ENCODE data around the gene C19orf38.
"Not testable (repeated sequence)": the region's sequence is repeated elsewhere in the genome, so short reads cannot be mapped to it uniquely, and the experiment has no call there.

Gene C19orf38

GRCh38 chr19:10877608-10878007 lies 29.4 kb downstream of the C19orf38 start:
- not testable (repeated sequence) for DNase-seq

GRCh38 chr19:10878253-10878652 lies 30.0 kb downstream of the C19orf38 start:
- no peak for DNase-seq

GRCh38 chr19:10881403-10882107 lies 33.3 kb downstream of the C19orf38 start:
- no peak for DNase-seq

GRCh38 chr19:10882108-10882457 lies 33.9 kb downstream of the C19orf38 start:
- DNase-seq = no peak

- DNase-seq = no peak
These were observed 36.1 kb downstream of the C19orf38 start for GRCh38 chr19:10884274-10884673.

GRCh38 chr19:10885201-10886169 lies 37.3 kb downstream of the C19orf38 start:
- DNase-seq = no peak

GRCh38 chr19:10887616-10888367 lies 39.6 kb downstream of the C19orf38 start:
- no peak for DNase-seq

GRCh38 chr19:10888421-10888866 lies 40.2 kb downstream of the C19orf38 start:
- DNase-seq = no peak

GRCh38 chr19:10889880-10890279 lies 41.7 kb downstream of the C19orf38 start:
- DNase-seq = no peak

GRCh38 chr19:10891405-10892086 lies 43.3 kb downstream of the C19orf38 start:
- DNase-seq = no peak

GRCh38 chr19:10892256-10892655 lies 44.0 kb downstream of the C19orf38 start:
- DNase-seq = no peak

- no peak for DNase-seq
These were observed 46.6 kb downstream of the C19orf38 start for GRCh38 chr19:10894911-10895213.

- no peak for DNase-seq
These were observed 47.1 kb downstream of the C19orf38 start for GRCh38 chr19:10895363-10895762.

- DNase-seq = no peak
These were observed 47.7 kb downstream of the C19orf38 start for GRCh38 chr19:10895920-10896319.

- peak in 1 of 5 donors; percentile 33 for DNase-seq
These were observed 48.8 kb downstream of the C19orf38 start for GRCh38 chr19:10896851-10897526.

GRCh38 chr19:10898633-10899032 lies 50.4 kb downstream of the C19orf38 start:
- DNase-seq = no peak

- no peak for DNase-seq
These were observed 51.0 kb downstream of the C19orf38 start for GRCh38 chr19:10899151-10899653.

- DNase-seq = no peak
These were observed 59.7 kb downstream of the C19orf38 start for GRCh38 chr19:10907925-10908324.

GRCh38 chr19:10908380-10908960 lies 60.3 kb downstream of the C19orf38 start:
- no peak for DNase-seq

GRCh38 chr19:10911579-10912363 lies 63.6 kb downstream of the C19orf38 start:
- no peak for DNase-seq

- no peak for DNase-seq
These were observed 64.4 kb downstream of the C19orf38 start for GRCh38 chr19:10912619-10913018.

Measured in T-helper 1 cell (primary cell).